ENCODE results near the gene SP5. TPM values are rescaled to one million over a fixed set of nuclear protein-coding genes. Genes with fewer than 3 reads are reported as not detected.

Gene SP5
- total RNA-seq, 1 donor from 2014 or later: 0.44 TPM

DNA sequence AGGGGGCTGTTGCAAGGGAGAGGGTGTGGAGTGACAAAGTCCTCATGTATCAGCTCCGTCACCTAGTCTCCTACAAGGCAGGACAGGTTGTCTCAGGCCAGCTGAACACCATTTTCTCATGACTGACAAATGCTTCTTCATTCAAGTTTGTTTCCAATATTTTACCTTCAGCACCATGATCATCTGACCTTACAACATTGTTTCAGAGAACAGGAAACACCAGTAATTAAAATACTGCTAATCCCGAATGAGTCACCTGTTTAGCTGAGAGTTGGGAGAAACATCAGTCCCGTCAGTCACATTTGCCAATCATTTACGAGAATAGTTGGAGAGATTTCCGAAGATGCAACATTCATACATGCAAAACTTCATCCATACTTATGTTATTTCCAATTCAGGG lies 25.7 kb upstream of the SP5 start:
- no peak overlapping the region for H3K4me3 ChIP-seq
- no peaks in the 10 kb centered on the region for H3K36me3 ChIP-seq
- peaks cover 29% of the 10 kb centered on the region for H3K27me3 ChIP-seq (ENCODE audit: low read depth)
- DNase-seq: no peak
- TF ChIP-seq, protein P1, sequence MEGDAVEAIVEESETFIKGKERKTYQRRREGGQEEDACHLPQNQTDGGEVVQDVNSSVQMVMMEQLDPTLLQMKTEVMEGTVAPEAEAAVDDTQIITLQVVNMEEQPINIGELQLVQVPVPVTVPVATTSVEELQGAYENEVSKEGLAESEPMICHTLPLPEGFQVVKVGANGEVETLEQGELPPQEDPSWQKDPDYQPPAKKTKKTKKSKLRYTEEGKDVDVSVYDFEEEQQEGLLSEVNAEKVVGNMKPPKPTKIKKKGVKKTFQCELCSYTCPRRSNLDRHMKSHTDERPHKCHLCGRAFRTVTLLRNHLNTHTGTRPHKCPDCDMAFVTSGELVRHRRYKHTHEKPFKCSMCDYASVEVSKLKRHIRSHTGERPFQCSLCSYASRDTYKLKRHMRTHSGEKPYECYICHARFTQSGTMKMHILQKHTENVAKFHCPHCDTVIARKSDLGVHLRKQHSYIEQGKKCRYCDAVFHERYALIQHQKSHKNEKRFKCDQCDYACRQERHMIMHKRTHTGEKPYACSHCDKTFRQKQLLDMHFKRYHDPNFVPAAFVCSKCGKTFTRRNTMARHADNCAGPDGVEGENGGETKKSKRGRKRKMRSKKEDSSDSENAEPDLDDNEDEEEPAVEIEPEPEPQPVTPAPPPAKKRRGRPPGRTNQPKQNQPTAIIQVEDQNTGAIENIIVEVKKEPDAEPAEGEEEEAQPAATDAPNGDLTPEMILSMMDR (IDR thresholded peaks at IDR 0.05; ENCODE audit: borderline replicate concordance): no peak
- H3K4me1 ChIP-seq: no peaks in the 10 kb centered on the region
- intact Hi-C loops (cut with micrococcal nuclease): no loop called here
- no peak overlapping the region for H3K27ac ChIP-seq (replicated peaks)
- no peaks in the 10 kb centered on the region for H3K9me3 ChIP-seq (replicated peaks)

DNA sequence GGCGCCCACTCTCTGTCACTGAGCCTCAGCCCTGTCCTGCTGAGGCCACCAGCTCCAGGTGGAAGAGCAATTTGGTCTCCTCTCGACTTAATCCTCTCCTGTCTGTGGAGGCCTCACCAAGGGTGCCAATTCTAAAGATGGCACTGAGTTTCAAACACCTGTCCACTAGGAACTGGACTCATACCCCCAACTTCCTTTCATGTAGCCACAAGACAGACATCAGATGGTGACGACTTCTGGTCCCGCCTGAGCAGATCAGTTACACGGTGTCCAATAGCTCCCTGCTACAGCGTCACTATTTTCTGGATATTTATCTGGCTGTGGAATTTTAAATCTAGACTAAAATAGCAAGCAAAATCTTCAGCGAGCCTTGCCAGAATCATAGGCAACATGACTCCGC lies 24.5 kb upstream of the SP5 start:
- no peak for DNase-seq
- no peaks in the 10 kb centered on the region for H3K36me3 ChIP-seq
- H3K27me3 ChIP-seq (ENCODE audit: low read depth): peaks cover 37% of the 10 kb centered on the region
- intact Hi-C loops (cut with micrococcal nuclease): no loop called here
- TF ChIP-seq, protein P1 (IDR thresholded peaks at IDR 0.05; ENCODE audit: borderline replicate concordance): no peak
- no peak overlapping the region for H3K4me3 ChIP-seq
- no peaks in the 10 kb centered on the region for H3K9me3 ChIP-seq (replicated peaks)
- H3K4me1 ChIP-seq: no peaks in the 10 kb centered on the region
- H3K27ac ChIP-seq (replicated peaks): no peak overlapping the region

DNA sequence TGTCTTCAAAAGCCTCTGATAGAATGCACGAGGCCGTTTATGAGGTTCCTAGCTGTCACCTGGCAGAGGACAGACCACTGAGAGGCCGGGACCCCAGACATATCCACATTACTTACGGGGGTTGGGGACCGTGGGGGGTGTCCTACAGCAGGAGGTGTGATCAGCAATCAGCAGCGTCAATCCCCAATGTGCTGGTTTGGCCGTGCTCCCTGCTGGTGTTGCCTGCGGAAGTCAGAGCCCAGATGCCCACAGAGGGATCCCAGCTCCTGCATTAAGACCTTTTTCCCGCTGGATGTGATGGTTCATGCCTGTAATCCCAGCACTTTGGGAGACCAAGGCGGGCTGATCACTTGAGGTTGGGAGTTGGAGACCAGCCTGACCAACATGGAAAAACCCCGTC lies 20.8 kb upstream of the SP5 start:
- Histone ChIP-seq H3K36me3 (no peaks in the 10 kb centered on the region), H3K4me1 (no peaks in the 10 kb centered on the region), H3K9me3 (replicated peaks) (no peaks in the 10 kb centered on the region), H3K4me3 (no peak overlapping the region), H3K27me3 (ENCODE audit: low read depth) (peaks cover 65% of the 10 kb centered on the region), H3K27ac (replicated peaks) (no peak overlapping the region)
- DNase-seq: no peak
- intact Hi-C loops (cut with micrococcal nuclease): no loop called here
- TF ChIP-seq, protein P1 (IDR thresholded peaks at IDR 0.05; ENCODE audit: borderline replicate concordance): no peak

DNA sequence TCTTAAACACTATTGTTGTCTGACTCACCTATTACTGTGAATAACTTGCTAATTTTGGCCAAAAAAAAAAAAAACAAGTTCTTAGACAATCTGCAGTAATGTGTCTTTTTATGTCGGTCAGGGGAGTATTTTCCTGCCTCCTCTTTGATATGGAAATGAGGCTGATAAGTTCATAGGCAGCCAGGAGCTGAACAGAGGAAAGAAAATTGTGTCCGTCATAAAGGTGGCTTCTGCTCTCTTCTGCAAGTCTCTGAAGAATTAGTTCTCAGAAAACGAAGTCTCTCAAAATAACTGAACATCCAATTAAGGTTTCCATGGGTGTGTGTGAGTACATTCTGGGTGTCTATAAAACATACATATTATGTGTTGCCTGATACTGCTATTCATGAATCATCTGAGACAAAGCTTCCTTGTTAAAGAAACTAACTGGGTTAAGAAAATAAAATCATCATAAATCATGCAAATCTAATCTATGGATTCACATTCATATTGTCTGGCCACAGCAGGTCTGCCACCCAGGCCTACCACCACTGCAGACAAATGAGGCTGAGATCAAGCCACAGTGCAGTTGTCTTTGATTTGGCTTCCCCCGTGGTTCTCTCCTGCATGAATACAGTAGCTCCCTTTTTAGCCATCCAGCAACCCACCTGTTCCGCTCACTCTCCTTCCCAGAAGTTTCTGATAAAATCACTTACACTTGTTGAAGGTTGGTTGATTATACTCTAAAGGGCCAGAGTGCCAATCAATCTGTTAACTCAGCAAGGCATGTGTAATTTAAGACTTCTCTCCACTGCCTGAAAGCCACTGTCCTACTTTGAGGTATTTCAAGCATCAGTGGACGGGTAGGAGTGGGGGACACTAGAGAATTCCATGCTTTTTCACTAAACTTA lies 19.4 kb upstream of the SP5 start:
- H3K36me3 ChIP-seq: no peaks in the 10 kb centered on the region
- H3K9me3 ChIP-seq (replicated peaks): no peaks in the 10 kb centered on the region
- intact Hi-C loops (cut with micrococcal nuclease): no loop called here
- H3K4me1 ChIP-seq: no peaks in the 10 kb centered on the region
- H3K4me3 ChIP-seq: no peak overlapping the region
- H3K27me3 ChIP-seq (ENCODE audit: low read depth): peaks cover 72% of the 10 kb centered on the region
- no peak for DNase-seq
- H3K27ac ChIP-seq (replicated peaks): no peak overlapping the region
- TF ChIP-seq, protein P1 (IDR thresholded peaks at IDR 0.05; ENCODE audit: borderline replicate concordance): no peak

DNA sequence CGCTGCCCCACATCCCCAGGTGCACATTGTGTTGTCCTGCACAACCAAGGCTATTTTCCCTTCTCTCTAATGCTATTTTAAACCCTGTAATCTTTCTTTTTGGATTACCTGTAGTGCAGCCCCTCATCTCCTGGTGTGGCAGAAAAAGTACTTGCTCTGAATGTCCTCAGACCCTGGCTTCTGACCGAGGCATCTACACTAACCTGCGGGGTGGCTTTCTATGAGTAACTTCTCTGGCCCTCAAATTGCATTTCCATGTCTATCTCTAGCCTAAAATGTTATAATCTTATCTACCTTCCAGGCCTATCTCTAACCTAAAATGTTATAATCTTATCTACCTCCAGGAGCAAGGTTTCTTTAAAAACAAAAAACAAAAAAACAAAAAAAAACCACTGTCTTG lies 18.2 kb upstream of the SP5 start:
- Histone ChIP-seq H3K27me3 (ENCODE audit: low read depth) (peaks cover 72% of the 10 kb centered on the region), H3K36me3 (no peaks in the 10 kb centered on the region), H3K27ac (replicated peaks) (no peak overlapping the region), H3K4me3 (no peak overlapping the region), H3K9me3 (replicated peaks) (no peaks in the 10 kb centered on the region), H3K4me1 (no peaks in the 10 kb centered on the region)
- TF ChIP-seq, protein P1 (IDR thresholded peaks at IDR 0.05; ENCODE audit: borderline replicate concordance): no peak
- DNase-seq: no peak
- intact Hi-C loops (cut with micrococcal nuclease): no loop called here
